HEK293 (cell line): Measurements from ENCODE around the gene DUOX1.

ENCODE experiments used
- CTCF ChIA-PET: fragments of 350-600 bp; formaldehyde crosslinking; extraction: SDS; loops from one replicate; lab custom pipeline; 2021; ENCODE audit warnings: antibody characterized with exemption; lab: Yijun Ruan, JAX
- POLR2A ChIA-PET: fragments of 300-600 bp; formaldehyde crosslinking; extraction: SDS; loops from one replicate; lab custom pipeline; 2020; ENCODE audit warnings: antibody characterized with exemption, inconsistent platforms; lab: Yijun Ruan, JAX
- H3K27ac ChIP-seq: fragments of 200-500 bp; sonication (Bioruptor generic); 2 replicates; pipeline ENCODE4 v1.5.1; 2014; ENCODE audit warnings: low read depth, low read length, control low read depth, inconsistent platforms; ENCODE audit errors: extremely low read depth
- H3K36me3 ChIP-seq, 2 experiments: fragments of 200-500 bp in 1 of 2; sonication (Bioruptor generic) in 1 of 2; 1 replicate in 1 of 2; 2 replicates in 1 of 2; pipeline ENCODE4 v1.5.1; 2014 to 2017; ENCODE audit warnings: inconsistent platforms in 2 of 2, low read length in 2 of 2; ENCODE audit not compliant: control insufficient read depth in 2 of 2, insufficient read depth in 1 of 2
- H3K4me1 ChIP-seq: fragments of 200-500 bp; sonication (Bioruptor generic); 2 replicates; pipeline ENCODE4 v1.5.1; 2014; ENCODE audit warnings: mild to moderate bottlenecking, low read length, inconsistent platforms; ENCODE audit not compliant: control insufficient read depth, insufficient read depth
- H3K4me3 ChIP-seq: 2 replicates; pipeline ENCODE4 v1.5.1; 2011; ENCODE audit warnings: low read depth, mild to moderate bottlenecking, control low read depth, low read length, moderate library complexity
- H3K9me3 ChIP-seq: fragments of 200-500 bp; sonication (Bioruptor generic); 2 replicates; pipeline ENCODE4 v1.5.1; 2014; ENCODE audit warnings: low read depth, low read length, inconsistent platforms; ENCODE audit not compliant: control insufficient read depth, insufficient read depth
- EGR2 ChIP-seq: fragments of 450-650 bp; formaldehyde crosslinking; IDR thresholded peaks from 2 replicates; pipeline ENCODE4 v1.5.1; 2016; ENCODE audit warnings: low read depth, missing biosample characterization, missing genetic modification characterization
- GLI2 ChIP-seq: fragments of 450-650 bp; formaldehyde crosslinking; IDR thresholded peaks from 2 replicates; pipeline ENCODE4; 2017; ENCODE audit warnings: missing biosample characterization, missing genetic modification characterization, low read depth, borderline replicate concordance
- HOXC10 ChIP-seq: sonication (generic); formaldehyde crosslinking; IDR thresholded peaks from 2 replicates; pipeline ENCODE4 v1.8.1; 2023; ENCODE audit warnings: mild to moderate bottlenecking, missing genetic modification reagents
- YY2 ChIP-seq: fragments of 450-650 bp; formaldehyde crosslinking; IDR thresholded peaks from 2 replicates; pipeline ENCODE4 v1.5.1; 2016; ENCODE audit warnings: missing biosample characterization, missing genetic modification characterization
- ZBTB49 ChIP-seq: fragments of 450-650 bp; formaldehyde crosslinking; IDR thresholded peaks from 2 replicates; pipeline ENCODE4 v1.5.1; 2016; ENCODE audit warnings: missing biosample characterization, missing genetic modification characterization, low read depth
- ZFHX2 ChIP-seq: fragments of 450-650 bp; formaldehyde crosslinking; conservative IDR thresholded peaks from 2 replicates; pipeline ENCODE4 v1.5.1; 2016; ENCODE audit warnings: missing biosample characterization, missing genetic modification characterization
- ZFP3 ChIP-seq: fragments of 450-650 bp; formaldehyde crosslinking; IDR thresholded peaks from 2 replicates; pipeline ENCODE4 v1.5.1; 2016; ENCODE audit warnings: low read depth, missing biosample characterization, missing genetic modification characterization
- ZIC2 ChIP-seq: fragments of 450-650 bp; formaldehyde crosslinking; IDR thresholded peaks from 2 replicates; pipeline ENCODE4 v1.5.1; 2016; ENCODE audit warnings: missing biosample characterization, missing genetic modification characterization
- ZNF10 ChIP-seq: fragments of 450-650 bp; formaldehyde crosslinking; IDR thresholded peaks from 2 replicates; pipeline ENCODE4 v1.5.1; 2017; ENCODE audit warnings: missing biosample characterization, missing genetic modification characterization
- ZNF16 ChIP-seq: fragments of 450-650 bp; formaldehyde crosslinking; IDR thresholded peaks from 2 replicates; pipeline ENCODE4 v1.5.1; 2016; ENCODE audit warnings: low read depth, missing biosample characterization, missing genetic modification characterization
- ZNF248 ChIP-seq: fragments of 450-650 bp; formaldehyde crosslinking; IDR thresholded peaks from 2 replicates; pipeline ENCODE4 v1.5.1; 2017; ENCODE audit warnings: missing biosample characterization, missing genetic modification characterization
- ZNF394 ChIP-seq: fragments of 450-650 bp; formaldehyde crosslinking; IDR thresholded peaks from 2 replicates; pipeline ENCODE4 v1.5.1; 2016; ENCODE audit warnings: missing biosample characterization, missing genetic modification characterization, mild to moderate bottlenecking, moderate library complexity, borderline replicate concordance
- ZNF426 ChIP-seq: fragments of 450-650 bp; formaldehyde crosslinking; IDR thresholded peaks from 2 replicates; pipeline ENCODE4 v1.5.1; 2017; ENCODE audit warnings: missing biosample characterization, missing genetic modification characterization, mild to moderate bottlenecking, inconsistent platforms, moderate library complexity
- ZNF449 ChIP-seq: fragments of 450-650 bp; formaldehyde crosslinking; IDR thresholded peaks from 2 replicates; pipeline ENCODE4 v1.5.1; 2017; ENCODE audit warnings: missing biosample characterization, mild to moderate bottlenecking, missing genetic modification characterization, moderate library complexity
- ZNF558 ChIP-seq: fragments of 450-650 bp; formaldehyde crosslinking; IDR thresholded peaks from 2 replicates; pipeline ENCODE4 v1.5.1; 2016; ENCODE audit warnings: missing biosample characterization, missing genetic modification characterization
- ZNF670 ChIP-seq: fragments of 450-650 bp; formaldehyde crosslinking; IDR thresholded peaks from 2 replicates; pipeline ENCODE4 v1.5.1; 2016; ENCODE audit warnings: missing biosample characterization, missing genetic modification characterization, low read depth
- ZNF76 ChIP-seq: fragments of 450-650 bp; formaldehyde crosslinking; IDR thresholded peaks from 2 replicates; pipeline ENCODE4; 2016; ENCODE audit warnings: low read depth, missing biosample characterization, missing genetic modification characterization, borderline replicate concordance
- ZNF785 ChIP-seq: fragments of 450-650 bp; formaldehyde crosslinking; IDR thresholded peaks from 2 replicates; pipeline ENCODE4 v1.5.1; 2016; ENCODE audit warnings: missing biosample characterization, missing genetic modification characterization
- ZSCAN30 ChIP-seq: fragments of 450-650 bp; IDR thresholded peaks from 2 replicates; pipeline ENCODE4 v1.5.1; 2018; ENCODE audit warnings: missing biosample characterization, mild to moderate bottlenecking, missing genetic modification characterization, moderate library complexity
- TF ChIP-seq, protein P1 (sequence below): fragments of 450-650 bp; formaldehyde crosslinking; IDR thresholded peaks from 2 replicates; pipeline ENCODE4 v1.5.1; 2016; ENCODE audit warnings: missing biosample characterization, missing genetic modification characterization
- TF ChIP-seq, protein P2 (sequence below): fragments of 450-650 bp; formaldehyde crosslinking; IDR thresholded peaks from 2 replicates; pipeline ENCODE4 v1.5.1; 2016; ENCODE audit warnings: missing biosample characterization, missing genetic modification characterization
- TF ChIP-seq, protein P3 (sequence below): fragments of 450-650 bp; formaldehyde crosslinking; IDR thresholded peaks from 2 replicates; pipeline ENCODE4 v1.5.1; 2016; ENCODE audit warnings: missing biosample characterization, missing genetic modification characterization

DUOX1 gene

DNA sequence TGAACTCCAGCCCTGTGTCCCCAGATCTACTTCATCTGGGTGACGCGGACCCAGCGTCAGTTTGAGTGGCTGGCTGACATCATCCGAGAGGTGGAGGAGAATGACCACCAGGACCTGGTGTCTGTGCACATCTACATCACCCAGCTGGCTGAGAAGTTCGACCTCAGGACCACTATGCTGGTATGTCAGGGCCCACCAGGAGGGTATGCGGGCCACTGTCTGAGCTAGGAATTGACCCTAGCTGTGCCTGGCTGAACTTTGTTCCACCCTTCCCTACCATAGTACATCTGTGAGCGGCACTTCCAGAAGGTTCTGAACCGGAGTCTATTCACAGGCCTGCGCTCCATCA, 33.7 kb downstream of the DUOX1 start:
- POLR2A ChIA-PET, result interaction anchor here (0.9 to 1.6 kb wide), 4 partner anchors 36 to 239 kb away, joined by 3 to 7 read pairs (median 4); a partner anchor contains a TSS
- Histone ChIP-seq H3K27ac (no peak overlapping the region), H3K9me3 (no peaks in the 10 kb centered on the region), H3K36me3 (no peaks in the 10 kb centered on the region), H3K4me3 (no peak overlapping the region), H3K4me1 (0 out of 2 replicates have a peak, but pooled peaks cover 2% of the 10 kb centered on the region)
- TF ChIP-seq ZNF426 (tag by site-specific recombination) (no peak), YY2 (tag by site-specific recombination) (no peak), ZNF449 (tag by site-specific recombination) (no peak)
- TF ChIP-seq, protein P1, sequence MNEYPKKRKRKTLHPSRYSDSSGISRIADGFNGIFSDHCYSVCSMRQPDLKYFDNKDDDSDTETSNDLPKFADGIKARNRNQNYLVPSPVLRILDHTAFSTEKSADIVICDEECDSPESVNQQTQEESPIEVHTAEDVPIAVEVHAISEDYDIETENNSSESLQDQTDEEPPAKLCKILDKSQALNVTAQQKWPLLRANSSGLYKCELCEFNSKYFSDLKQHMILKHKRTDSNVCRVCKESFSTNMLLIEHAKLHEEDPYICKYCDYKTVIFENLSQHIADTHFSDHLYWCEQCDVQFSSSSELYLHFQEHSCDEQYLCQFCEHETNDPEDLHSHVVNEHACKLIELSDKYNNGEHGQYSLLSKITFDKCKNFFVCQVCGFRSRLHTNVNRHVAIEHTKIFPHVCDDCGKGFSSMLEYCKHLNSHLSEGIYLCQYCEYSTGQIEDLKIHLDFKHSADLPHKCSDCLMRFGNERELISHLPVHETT (tag by site-specific recombination), result no peak
- CTCF ChIA-PET, result interaction anchor here (0.5 to 4.4 kb wide), 27 partner anchors 8 to 450 kb away, joined by 3 to 60 read pairs (median 5); a partner anchor contains a TSS

DNA sequence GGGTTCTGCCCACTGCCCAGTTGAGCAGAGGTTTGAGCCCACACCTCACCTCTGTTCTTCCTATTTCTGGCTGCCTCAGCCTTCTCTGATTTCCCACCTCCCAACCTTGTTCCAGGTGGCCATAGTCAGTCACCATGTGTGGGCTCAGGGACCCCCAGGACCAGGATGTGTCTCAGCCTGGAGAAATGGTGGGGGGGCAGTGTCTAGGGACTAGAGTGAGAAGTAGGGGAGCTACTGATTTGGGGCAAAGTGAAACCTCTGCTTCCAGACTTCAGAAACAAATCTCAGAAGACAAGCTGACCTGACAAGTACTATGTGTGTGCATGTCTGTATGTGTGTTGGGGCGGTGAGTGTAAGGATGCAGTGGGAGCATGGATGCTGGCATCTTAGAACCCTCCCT, 35.1 kb downstream of the DUOX1 start:
- Histone ChIP-seq H3K9me3 (no peaks in the 10 kb centered on the region), H3K27ac (no peak overlapping the region), H3K4me1 (0 out of 2 replicates have a peak, but pooled peaks cover 2% of the 10 kb centered on the region)
- POLR2A ChIA-PET, result no interaction called here
- no peak for TF ChIP-seq ZFHX2
- no peak for TF ChIP-seq HOXC10 (CRISPR knock-in tag)
- no peak for TF ChIP-seq ZNF10 (tag by site-specific recombination)
- TF ChIP-seq ZNF394 (tag by site-specific recombination), result no peak
- TF ChIP-seq, all 188 proteins: peak for 0
- Histone ChIP-seq H3K36me3 (no peaks in the 10 kb centered on the region), H3K4me3 (no peak overlapping the region)
- CTCF ChIA-PET, result interaction anchor here (0.9 to 4.4 kb wide), 4 partner anchors 25 to 293 kb away, joined by 3 to 60 read pairs (median 17); no protein-coding TSS in a partner anchor

DNA sequence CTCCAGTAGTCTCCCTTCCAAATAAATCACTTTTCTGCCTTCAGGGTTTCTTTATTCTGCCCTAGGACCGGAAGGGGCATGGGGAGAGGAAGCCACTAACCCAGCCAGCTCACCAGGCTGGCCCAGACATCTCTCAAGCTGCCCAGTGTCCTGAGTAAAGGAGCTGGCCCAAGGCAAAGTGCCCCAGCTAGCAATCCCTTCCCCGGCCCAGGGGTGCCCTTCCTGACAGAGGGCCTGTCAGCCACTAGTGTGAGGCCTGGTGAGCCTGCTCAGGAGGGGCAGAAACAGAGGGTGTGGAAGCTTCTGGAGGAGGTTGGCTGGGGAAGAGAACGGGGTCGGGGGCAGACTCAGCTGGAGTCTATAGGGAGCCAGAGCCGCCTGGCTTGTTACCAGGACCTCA, 35.7 kb downstream of the DUOX1 start:
- no peaks in the 10 kb centered on the region for H3K9me3 ChIP-seq
- ChIA-PET POLR2A (no interaction called here), CTCF (interaction anchor here (0.7 to 4.4 kb wide), 4 partner anchors 25 to 293 kb away, joined by 3 to 60 read pairs (median 13); no protein-coding TSS in a partner anchor)
- H3K27ac ChIP-seq, result no peak overlapping the region
- 0 out of 2 replicates have a peak, but pooled peaks cover 2% of the 10 kb centered on the region for H3K4me1 ChIP-seq
- no peaks in the 10 kb centered on the region for H3K36me3 ChIP-seq
- H3K4me3 ChIP-seq, result no peak overlapping the region
- TF ChIP-seq ZNF248 (tag by site-specific recombination) (no peak), ZNF670 (tag by site-specific recombination) (no peak), ZNF76 (tag by site-specific recombination) (no peak), ZNF16 (tag by site-specific recombination) (no peak), ZIC2 (tag by site-specific recombination) (no peak), ZSCAN30 (tag by site-specific recombination) (no peak), ZFP3 (tag by site-specific recombination) (no peak), EGR2 (tag by site-specific recombination) (no peak), ZNF558 (tag by site-specific recombination) (no peak), GLI2 (tag by site-specific recombination) (no peak), ZBTB49 (no peak), ZNF785 (tag by site-specific recombination) (no peak)
- TF ChIP-seq, protein P2, sequence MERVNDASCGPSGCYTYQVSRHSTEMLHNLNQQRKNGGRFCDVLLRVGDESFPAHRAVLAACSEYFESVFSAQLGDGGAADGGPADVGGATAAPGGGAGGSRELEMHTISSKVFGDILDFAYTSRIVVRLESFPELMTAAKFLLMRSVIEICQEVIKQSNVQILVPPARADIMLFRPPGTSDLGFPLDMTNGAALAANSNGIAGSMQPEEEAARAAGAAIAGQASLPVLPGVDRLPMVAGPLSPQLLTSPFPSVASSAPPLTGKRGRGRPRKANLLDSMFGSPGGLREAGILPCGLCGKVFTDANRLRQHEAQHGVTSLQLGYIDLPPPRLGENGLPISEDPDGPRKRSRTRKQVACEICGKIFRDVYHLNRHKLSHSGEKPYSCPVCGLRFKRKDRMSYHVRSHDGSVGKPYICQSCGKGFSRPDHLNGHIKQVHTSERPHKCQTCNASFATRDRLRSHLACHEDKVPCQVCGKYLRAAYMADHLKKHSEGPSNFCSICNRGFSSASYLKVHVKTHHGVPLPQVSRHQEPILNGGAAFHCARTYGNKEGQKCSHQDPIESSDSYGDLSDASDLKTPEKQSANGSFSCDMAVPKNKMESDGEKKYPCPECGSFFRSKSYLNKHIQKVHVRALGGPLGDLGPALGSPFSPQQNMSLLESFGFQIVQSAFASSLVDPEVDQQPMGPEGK, result no peak
- TF ChIP-seq, protein P3, sequence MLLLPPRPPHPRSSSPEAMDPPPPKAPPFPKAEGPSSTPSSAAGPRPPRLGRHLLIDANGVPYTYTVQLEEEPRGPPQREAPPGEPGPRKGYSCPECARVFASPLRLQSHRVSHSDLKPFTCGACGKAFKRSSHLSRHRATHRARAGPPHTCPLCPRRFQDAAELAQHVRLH (tag by site-specific recombination), result no peak
